Activated CD8-positive, alpha-beta memory T cell treated with anti-CD3 and anti-CD28 coated beads for 24 hours (primary cell): ENCODE data around the gene KIR2DL1.
"Not testable (repeated sequence)": the region's sequence is repeated elsewhere in the genome, so short reads cannot be mapped to it uniquely, and the experiment has no call there.

Experiments used
- DNase-seq: peaks from one replicate; pipeline ENCODE4 v3.0.0-alpha.2; 2020

The KIR2DL1 gene

GRCh38 chr19:54769646-54770045 is at the start of gene KIR2DL1:
TSS of gene KIR2DL1 (plus strand) at chr19:54769793. CDS start at chr19:54769851, 58 bp downstream.
- not testable (repeated sequence) for DNase-seq

DNA sequence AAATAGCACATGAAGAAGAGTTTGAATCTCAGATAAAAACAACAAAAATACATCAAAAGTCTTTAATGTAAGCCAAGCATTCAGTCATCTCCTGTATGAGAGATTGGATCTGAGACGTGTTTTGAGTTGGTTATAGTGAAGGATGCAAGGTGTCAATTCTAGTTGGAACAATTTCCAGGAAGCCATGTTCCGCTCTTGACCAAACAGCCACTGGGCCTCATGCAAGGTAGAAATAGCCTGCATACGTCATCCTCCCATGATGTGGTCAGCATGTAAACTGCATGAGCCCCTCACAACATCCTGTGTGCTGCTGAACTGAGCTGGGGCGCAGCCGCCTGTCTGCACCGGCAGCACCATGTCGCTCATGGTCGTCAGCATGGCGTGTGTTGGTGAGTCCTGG is 45.5 kb upstream of the KIR2DL1 start, which contains the start of gene KIR3DL3:
Gene KIR3DL3 (plus strand): TSS at position 301 of the 400 bp plus-strand sequence. CDS start 55 bp downstream, at position 356.
- no peak for DNase-seq

DNA sequence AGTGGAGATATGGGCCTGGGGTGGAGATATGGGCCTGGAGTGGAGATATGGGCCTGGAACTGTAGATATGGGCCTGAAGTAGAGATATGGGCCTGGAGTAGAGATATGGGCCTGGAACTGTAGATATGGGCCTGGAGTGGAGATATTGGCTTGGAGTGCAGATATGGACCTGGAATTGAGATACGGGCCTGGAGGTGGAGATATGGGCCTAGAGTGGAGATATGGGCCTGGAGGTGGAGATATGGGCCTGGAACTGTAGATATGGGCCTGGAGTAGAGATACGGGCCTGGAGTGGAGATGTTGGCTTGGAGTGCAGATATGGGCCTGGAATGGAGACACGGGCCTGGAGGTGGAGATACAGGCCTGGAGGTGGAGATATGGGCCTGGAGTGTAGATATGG is 44.9 kb upstream of the KIR2DL1 start:
- DNase-seq = no peak

- DNase-seq = no peak
Observed at GRCh38 chr19:54725321-54725720, 44.3 kb upstream of the KIR2DL1 start.

GRCh38 chr19:54727562-54727961 is 42.0 kb upstream of the KIR2DL1 start:
- DNase-seq = no peak

- no peak for DNase-seq
Observed at GRCh38 chr19:54728167-54728566, 41.4 kb upstream of the KIR2DL1 start.

GRCh38 chr19:54729416-54730188 is 40.0 kb upstream of the KIR2DL1 start:
- DNase-seq = no peak

DNA sequence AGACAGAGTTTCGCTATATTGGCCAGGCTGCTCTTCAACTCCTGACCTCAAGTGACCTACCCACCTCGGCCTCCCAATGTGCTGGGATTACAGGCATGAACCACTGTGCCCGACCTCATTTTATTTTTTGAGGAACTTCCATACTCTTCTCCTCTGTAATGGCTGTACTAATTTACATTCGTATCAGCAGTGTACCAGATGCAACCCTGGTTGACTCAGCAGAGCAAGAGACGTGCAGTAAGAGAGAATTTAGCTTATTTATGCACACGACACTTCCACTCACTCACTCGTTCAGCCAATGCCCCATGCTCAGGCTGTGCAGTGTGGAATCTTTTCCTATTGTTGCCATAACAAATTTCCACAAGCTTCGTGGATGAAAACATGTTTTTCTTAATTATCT is 38.4 kb upstream of the KIR2DL1 start:
- no peak for DNase-seq

DNA sequence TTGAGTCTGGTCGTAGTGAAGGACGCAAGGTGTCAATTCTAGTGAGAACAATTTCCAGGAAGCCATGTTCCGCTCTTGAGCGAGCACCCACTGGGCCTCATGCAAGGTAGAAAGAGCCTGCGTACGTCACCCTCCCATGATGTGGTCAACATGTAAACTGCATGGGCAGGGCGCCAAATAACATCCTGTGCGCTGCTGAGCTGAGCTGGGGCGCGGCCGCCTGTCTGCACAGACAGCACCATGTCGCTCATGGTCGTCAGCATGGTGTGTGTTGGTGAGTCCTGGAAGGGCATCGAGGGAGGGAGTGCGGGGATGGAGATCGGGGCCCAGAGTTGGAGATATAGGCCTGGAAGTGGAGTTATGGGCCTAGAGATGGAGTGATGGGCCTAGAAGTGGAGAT is 31.3 kb upstream of the KIR2DL1 start, which contains the start of gene KIR2DL3:
Gene KIR2DL3 (plus strand): TSS at position 208 of the 400 bp plus-strand sequence. CDS start 33 bp downstream, at position 241.
- DNase-seq = not testable (repeated sequence)

- DNase-seq = no peak
Observed at GRCh38 chr19:54738715-54739114, 30.9 kb upstream of the KIR2DL1 start.

- no peak for DNase-seq
Observed at GRCh38 chr19:54739587-54740497, 29.8 kb upstream of the KIR2DL1 start.

GRCh38 chr19:54741950-54742349 is 27.6 kb upstream of the KIR2DL1 start:
- DNase-seq = not testable (repeated sequence)

DNA sequence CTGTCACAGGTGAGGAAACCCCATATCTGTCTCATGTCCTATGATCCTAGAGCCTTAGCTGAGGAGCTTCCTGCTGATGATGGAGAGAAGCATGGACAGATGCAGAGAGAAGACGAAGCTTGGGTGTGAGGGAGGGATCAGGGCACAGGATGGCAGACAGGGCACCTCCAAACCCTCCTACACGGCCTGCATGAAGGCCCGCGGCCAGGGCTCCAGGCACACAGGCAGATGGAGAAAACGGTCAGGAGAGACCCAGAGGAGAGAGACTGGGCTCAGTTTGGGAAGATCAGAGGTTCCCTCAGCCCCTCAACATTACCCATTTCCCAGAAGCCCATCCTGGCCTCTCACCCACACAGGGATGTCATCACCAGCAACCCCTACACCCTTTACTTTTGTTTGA is 25.5 kb upstream of the KIR2DL1 start:
- not testable (repeated sequence) for DNase-seq

GRCh38 chr19:54747614-54748322 is 21.8 kb upstream of the KIR2DL1 start:
- not testable (repeated sequence) for DNase-seq

DNA sequence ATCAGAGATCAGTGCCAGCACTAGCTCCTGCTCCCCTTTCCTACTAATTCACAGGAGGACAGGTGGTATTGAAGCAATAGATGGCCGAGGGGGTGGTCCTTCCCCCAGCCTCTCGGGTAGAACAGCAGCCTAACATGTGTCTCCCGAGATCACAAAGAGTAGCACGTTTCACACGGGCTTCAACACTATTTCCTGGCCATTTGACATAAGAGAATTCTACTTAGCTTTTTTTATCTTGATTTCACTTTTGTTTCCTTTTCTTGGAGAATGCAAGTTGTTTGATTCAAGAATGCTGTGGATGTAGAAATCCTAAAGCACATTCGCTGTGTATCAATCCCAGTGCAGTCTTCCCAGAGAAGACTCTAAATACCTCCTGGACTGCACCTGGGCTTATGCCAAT is 19.3 kb upstream of the KIR2DL1 start:
- not testable (repeated sequence) for DNase-seq

- not testable (repeated sequence) for DNase-seq
Observed at GRCh38 chr19:54756204-54757110, 13.1 kb upstream of the KIR2DL1 start.

- not testable (repeated sequence) for DNase-seq
Observed at GRCh38 chr19:54758577-54758976, 11.0 kb upstream of the KIR2DL1 start.

GRCh38 chr19:54764219-54764618 is 5.4 kb upstream of the KIR2DL1 start:
- DNase-seq = not testable (repeated sequence)

DNA sequence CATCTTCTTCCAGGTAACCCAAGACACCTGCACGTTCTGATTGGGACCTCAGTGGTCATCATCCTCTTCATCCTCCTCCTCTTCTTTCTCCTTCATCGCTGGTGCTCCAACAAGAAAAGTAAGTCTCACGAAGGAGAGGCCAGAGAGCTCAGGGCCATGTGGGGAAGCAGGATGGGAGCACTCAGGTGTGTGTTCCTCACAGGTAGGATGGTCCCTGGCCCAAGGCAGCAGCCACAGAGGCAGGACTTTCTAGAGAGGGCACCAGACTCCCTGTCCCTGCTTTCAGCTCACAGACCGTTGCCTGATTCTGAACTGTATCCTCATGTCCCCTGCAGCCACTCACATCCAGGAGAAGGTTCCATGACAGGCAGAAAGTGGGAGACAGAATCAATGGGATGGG is 3.1 kb upstream of the KIR2DL1 start:
- DNase-seq = not testable (repeated sequence)

- DNase-seq = peak; percentile 17
Observed at GRCh38 chr19:54770511-54770910, 918 bp downstream of the KIR2DL1 start.
